GM23338 (cell line): Measurements from ENCODE around the gene NME4. TPM values are rescaled to one million over a fixed set of nuclear protein-coding genes. Genes with fewer than 3 reads are reported as not detected.

ENCODE experiments used
- polyA plus RNA-seq: library from polyadenylated mRNA; unstranded; fragments of >200 nt; fragmentation: Nextera tagmentation; extraction: Ambion mirVana; gene quantifications from 2 replicates; pipeline ENCODE4 v1.2.1, GENCODE V29; 2016
- small RNA-seq: library from RNA; depleted of rRNA; stranded (forward); fragments of <200 nt; gene quantifications from one replicate; pipeline ENCODE3, GENCODE V24; 2014; ENCODE audit warnings: low replicate concordance
- total RNA-seq: library from RNA; depleted of rRNA; stranded (reverse); fragments of >200 nt; shearing (Covaris generic); gene quantifications from 2 replicates; pipeline ENCODE4 v1.2.3, GENCODE V29; 2014; rRNA removed

NME4 gene
- total and polyA plus RNA-seq, 2 experiments from 2014 or later, result 249 to 511 TPM

Small RNAs within 50 kb of the gene (small RNA-seq; reads per million reads assigned to genes)
- not detected for gene RF00019

Other genes with a start within 250 kb of the NME4 start
- gene HBZ, start 244.6 kb upstream of the NME4 start, total RNA-seq, result not detected in 2 replicates
- gene HBZ, start 244.6 kb upstream of the NME4 start, polyA plus RNA-seq, result 0.39 TPM in 1 of 2 replicates, not detected in the other
- not detected in 2 replicates for gene HBM, start 231.2 kb upstream of the NME4 start, total RNA-seq
- gene HBM, start 231.2 kb upstream of the NME4 start, polyA plus RNA-seq, result 0.68 TPM in 1 of 2 replicates, not detected in the other
- gene HBA2, start 224.3 kb upstream of the NME4 start, total RNA-seq, result 1.9 TPM in 1 of 2 replicates, not detected in the other
- 7.8 and 11.7 TPM in 2 replicates for gene HBA2, start 224.3 kb upstream of the NME4 start, polyA plus RNA-seq
- not detected in 2 replicates for gene HBA1, start 220.5 kb upstream of the NME4 start, total RNA-seq
- gene HBA1, start 220.5 kb upstream of the NME4 start, polyA plus RNA-seq, result 3.4 and 6.7 TPM in 2 replicates
- 3.1 and 6.6 TPM in 2 replicates for gene HBQ1, start 216.7 kb upstream of the NME4 start, total RNA-seq
- gene HBQ1, start 216.7 kb upstream of the NME4 start, polyA plus RNA-seq, result 8.3 and 8.5 TPM in 2 replicates
- gene LUC7L, start 167.8 kb upstream of the NME4 start, total RNA-seq, result 114 and 115 TPM in 2 replicates
- 136 and 151 TPM in 2 replicates for gene LUC7L, start 167.8 kb upstream of the NME4 start, polyA plus RNA-seq
- gene FAM234A, start 162.4 kb upstream of the NME4 start, total RNA-seq, result 57.2 and 128 TPM in 2 replicates
- gene FAM234A, start 162.4 kb upstream of the NME4 start, polyA plus RNA-seq, result 37.9 and 41.9 TPM in 2 replicates
- 0.58 and 1.8 TPM in 2 replicates for gene RGS11, start 121.3 kb upstream of the NME4 start, total RNA-seq
- gene RGS11, start 121.3 kb upstream of the NME4 start, polyA plus RNA-seq, result 0.38 and 0.74 TPM in 2 replicates
- 1.0 and 1.2 TPM in 2 replicates for gene ARHGDIG, start 116.6 kb upstream of the NME4 start, total RNA-seq
- 0.24 and 0.78 TPM in 2 replicates for gene ARHGDIG, start 116.6 kb upstream of the NME4 start, polyA plus RNA-seq
- gene PDIA2, start 114.0 kb upstream of the NME4 start, total RNA-seq, result 0.87 TPM in 1 of 2 replicates, not detected in the other
- gene PDIA2, start 114.0 kb upstream of the NME4 start, polyA plus RNA-seq, result 0.39 and 0.52 TPM in 2 replicates
- gene AXIN1, start 44.5 kb upstream of the NME4 start, total RNA-seq, result 50.6 and 54.5 TPM in 2 replicates
- 14.3 and 15.0 TPM in 2 replicates for gene AXIN1, start 44.5 kb upstream of the NME4 start, polyA plus RNA-seq
- 115 and 169 TPM in 2 replicates for gene MRPL28, start 26.7 kb upstream of the NME4 start, total RNA-seq
- gene MRPL28, start 26.7 kb upstream of the NME4 start, polyA plus RNA-seq, result 129 and 135 TPM in 2 replicates
- 98.7 and 112 TPM in 2 replicates for gene PGAP6, start 15.2 kb upstream of the NME4 start, total RNA-seq
- gene PGAP6, start 15.2 kb upstream of the NME4 start, polyA plus RNA-seq, result 25.1 and 29.5 TPM in 2 replicates
- 17.9 and 26.9 TPM in 2 replicates for gene DECR2, start 4.7 kb downstream of the NME4 start, total RNA-seq
- gene DECR2, start 4.7 kb downstream of the NME4 start, polyA plus RNA-seq, result 19.0 and 20.3 TPM in 2 replicates
- 27.9 and 29.2 TPM in 2 replicates for gene RAB11FIP3, start 28.4 kb downstream of the NME4 start, total RNA-seq
- gene RAB11FIP3, start 28.4 kb downstream of the NME4 start, polyA plus RNA-seq, result 3.2 and 4.4 TPM in 2 replicates
- gene CAPN15, start 130.5 kb downstream of the NME4 start, total RNA-seq, result 142 and 164 TPM in 2 replicates
- gene CAPN15, start 130.5 kb downstream of the NME4 start, polyA plus RNA-seq, result 27.3 and 30.7 TPM in 2 replicates
- 1.1 and 1.4 TPM in 2 replicates for gene PRR35, start 163.2 kb downstream of the NME4 start, total RNA-seq
- 0.32 and 0.63 TPM in 2 replicates for gene PRR35, start 163.2 kb downstream of the NME4 start, polyA plus RNA-seq
- 0.80 TPM in 1 of 2 replicates, not detected in the other for gene NHLRC4, start 169.8 kb downstream of the NME4 start, total RNA-seq
- 0.14 and 0.47 TPM in 2 replicates for gene NHLRC4, start 169.8 kb downstream of the NME4 start, polyA plus RNA-seq
- 49.9 and 62.3 TPM in 2 replicates for gene PIGQ, start 172.8 kb downstream of the NME4 start, total RNA-seq
- gene PIGQ, start 172.8 kb downstream of the NME4 start, polyA plus RNA-seq, result 28.0 and 30.2 TPM in 2 replicates
- gene RAB40C, start 192.9 kb downstream of the NME4 start, total RNA-seq, result 24.2 and 24.6 TPM in 2 replicates
- 11.2 and 12.0 TPM in 2 replicates for gene RAB40C, start 192.9 kb downstream of the NME4 start, polyA plus RNA-seq
- 6.8 and 11.2 TPM in 2 replicates for gene WFIKKN1, start 233.8 kb downstream of the NME4 start, total RNA-seq
- 3.5 and 4.0 TPM in 2 replicates for gene WFIKKN1, start 233.8 kb downstream of the NME4 start, polyA plus RNA-seq
- gene METTL26, start 239.1 kb downstream of the NME4 start, total RNA-seq, result 131 and 153 TPM in 2 replicates
- 223 and 225 TPM in 2 replicates for gene METTL26, start 239.1 kb downstream of the NME4 start, polyA plus RNA-seq
- 53.2 and 64.3 TPM in 2 replicates for gene MCRIP2, start 244.6 kb downstream of the NME4 start, total RNA-seq
- 67.7 and 80.2 TPM in 2 replicates for gene MCRIP2, start 244.6 kb downstream of the NME4 start, polyA plus RNA-seq